Measurements from ENCODE around the gene ELOVL6.

GRCh38 chr4:110193822-110194761, 4.3 kb downstream of the ELOVL6 start:
- TF ChIP-seq CTCF (conservative IDR thresholded peaks at IDR 0.05; ENCODE audit: low read depth, low read length), result no peak
- no peak for TF ChIP-seq EZH2 (IDR thresholded peaks at IDR 0.05; ENCODE audit: low read length, unreplicated experiment)
